ACC112 (cell line): ENCODE data around the gene RNGTT.
"Not testable (repeated sequence)": the region's sequence is repeated elsewhere in the genome, so short reads cannot be mapped to it uniquely, and the experiment has no call there.

ENCODE experiments used
- H2AFZ ChIP-seq: fragments of 200-600 bp; sonication (generic); one replicate; pipeline ENCODE4 v1.6.0; 2017; ENCODE audit warnings: antibody characterized with exemption, low read length; ENCODE audit not compliant: unreplicated experiment
- H3K27ac ChIP-seq: fragments of 200-600 bp; sonication (generic); 2 replicates; pipeline ENCODE4 v1.5.1; 2014; ENCODE audit warnings: low read depth, mild to moderate bottlenecking, antibody characterized with exemption, low read length, moderate library complexity
- H3K27me3 ChIP-seq: fragments of 200-600 bp; sonication (generic); 2 replicates; pipeline ENCODE4 v1.6.1; 2014; ENCODE audit warnings: mild to moderate bottlenecking, antibody characterized with exemption, low read length, moderate library complexity, mixed read lengths; ENCODE audit not compliant: insufficient read depth
- H3K36me3 ChIP-seq: fragments of 200-600 bp; sonication (generic); 2 replicates; pipeline ENCODE4 v1.6.1; 2016; ENCODE audit warnings: mild to moderate bottlenecking, antibody characterized with exemption, low read length, moderate library complexity, mixed read lengths; ENCODE audit not compliant: insufficient read depth
- H3K4me1 ChIP-seq: fragments of 200-600 bp; sonication (generic); one replicate; pipeline ENCODE4 v1.6.1; 2016; ENCODE audit warnings: low read length, mixed read lengths; ENCODE audit not compliant: insufficient read depth, unreplicated experiment, control insufficient read depth
- H3K4me3 ChIP-seq: fragments of 200-600 bp; sonication (generic); 2 replicates; pipeline ENCODE4 v1.5.1; 2014; ENCODE audit warnings: mild to moderate bottlenecking, low read depth, low read length
- H3K79me2 ChIP-seq: fragments of 200-600 bp; sonication (generic); one replicate; pipeline ENCODE4 v1.6.0; 2016; ENCODE audit warnings: low read length; ENCODE audit not compliant: control insufficient read depth, unreplicated experiment, insufficient read depth

The RNGTT gene

DNA sequence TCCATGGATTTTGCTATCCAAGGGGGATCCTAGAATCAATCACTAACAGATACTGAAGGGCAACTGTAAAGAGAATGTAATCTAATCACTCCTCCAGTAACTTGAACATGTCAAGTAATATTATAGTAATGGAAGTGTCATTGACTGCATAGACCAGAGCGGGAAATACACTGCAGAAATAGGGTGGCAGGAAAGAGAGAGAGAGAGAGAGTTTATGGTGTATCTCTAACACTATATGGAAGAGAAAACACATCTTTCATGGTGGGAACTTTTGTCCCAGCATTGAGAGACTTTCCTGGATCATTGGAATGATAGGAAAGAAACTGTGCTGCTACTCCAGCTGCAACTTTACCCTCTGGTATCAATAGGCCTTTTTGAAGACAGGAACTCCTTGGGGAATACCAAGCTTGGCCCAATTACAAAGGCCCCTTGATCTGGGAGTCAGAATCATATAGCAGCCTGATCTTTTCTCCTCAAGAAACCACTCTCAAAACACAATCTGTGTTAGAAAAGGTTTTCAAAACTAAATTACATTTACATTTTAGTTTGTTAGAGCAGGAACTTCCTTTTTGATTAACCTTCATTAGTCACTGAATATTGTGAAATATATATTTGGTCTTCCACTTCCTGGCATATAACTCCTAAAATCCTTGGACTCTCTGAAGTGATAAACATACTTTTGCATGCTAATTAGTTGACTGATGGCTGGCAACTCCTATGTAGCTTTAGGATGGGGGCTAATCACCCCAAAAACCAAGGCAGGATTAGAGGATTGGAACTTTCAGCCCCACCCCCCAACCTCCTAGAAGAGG lies 29.5 kb upstream of the RNGTT start:
- Histone ChIP-seq H3K36me3 (no peaks in the 10 kb centered on the region), H3K27ac (peak overlapping the region; percentile 36; the same call in 1 of the 2 replicates), H3K79me2 (no peaks in the 10 kb centered on the region), H3K27me3 (no peaks in the 10 kb centered on the region), H2AFZ (peak overlapping the region; percentile 65), H3K4me3 (no peak overlapping the region), H3K4me1 (peaks cover 14% of the 10 kb centered on the region)

DNA sequence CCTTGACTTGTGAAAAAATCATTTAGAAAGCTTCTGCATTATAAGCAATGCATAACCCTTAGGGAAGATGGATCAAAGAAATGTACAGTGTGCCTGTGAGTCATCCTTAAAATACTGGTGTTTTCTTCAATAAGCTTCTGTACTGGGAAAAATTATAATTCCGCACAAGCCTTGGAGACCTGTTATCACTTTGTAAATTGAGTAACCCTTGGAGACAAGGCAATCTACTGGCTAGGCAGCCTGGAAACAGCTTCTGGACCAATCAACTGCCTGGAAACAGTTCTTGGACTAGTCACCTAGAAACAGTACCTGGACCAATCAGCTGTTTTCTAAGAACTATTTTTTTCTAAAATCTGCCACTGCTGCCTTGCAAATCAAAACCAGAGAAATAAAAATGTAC lies 25.8 kb upstream of the RNGTT start:
- Histone ChIP-seq H3K4me1 (peaks cover 14% of the 10 kb centered on the region), H3K79me2 (no peaks in the 10 kb centered on the region), H3K27me3 (no peaks in the 10 kb centered on the region), H3K27ac (no peak overlapping the region), H2AFZ (peak overlapping the region; percentile 14), H3K4me3 (no peak overlapping the region), H3K36me3 (no peaks in the 10 kb centered on the region)

DNA sequence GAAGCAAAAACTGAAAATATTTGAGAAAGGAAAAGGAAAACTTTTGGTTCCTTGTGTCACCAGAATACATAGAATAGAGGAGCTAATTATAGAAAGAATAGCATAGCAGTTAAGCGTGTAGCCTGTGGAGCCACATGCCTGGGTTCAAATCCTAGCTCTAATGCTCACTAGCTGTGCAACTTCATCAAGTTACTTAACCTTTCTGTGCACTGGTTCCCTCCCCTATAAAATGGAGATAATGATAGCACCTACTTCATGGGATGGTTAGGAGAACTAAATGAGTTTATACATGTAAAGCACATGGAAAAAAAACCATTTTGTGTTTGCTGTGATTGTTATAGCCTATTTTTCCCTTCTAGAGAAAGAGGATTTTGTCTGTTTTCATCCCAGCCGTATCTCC lies 24.5 kb upstream of the RNGTT start:
- Histone ChIP-seq H3K27me3 (no peaks in the 10 kb centered on the region), H3K79me2 (no peaks in the 10 kb centered on the region), H3K36me3 (no peaks in the 10 kb centered on the region), H2AFZ (no peak overlapping the region), H3K4me1 (peaks cover 10% of the 10 kb centered on the region), H3K4me3 (no peak overlapping the region), H3K27ac (no peak overlapping the region)

DNA sequence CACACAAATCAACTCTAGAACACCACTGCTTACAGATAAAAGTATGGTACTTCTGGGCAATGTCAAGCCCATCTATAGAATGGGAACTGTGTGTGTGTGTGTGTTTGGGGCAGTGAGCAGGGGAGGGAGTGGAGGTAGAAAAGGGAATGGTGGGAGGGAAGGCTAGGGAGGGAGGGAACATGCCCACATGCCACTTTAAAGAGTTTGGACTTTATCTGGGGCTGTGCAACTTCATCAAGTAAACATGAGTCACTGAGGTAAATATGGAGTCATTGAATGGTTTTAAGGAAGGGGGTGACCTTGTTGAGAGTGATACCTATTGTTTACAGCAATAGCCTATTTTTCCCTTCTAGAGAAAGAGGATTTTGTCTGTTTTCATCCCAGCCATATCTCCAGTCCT lies 22.5 kb upstream of the RNGTT start:
- Histone ChIP-seq H3K4me3 (no peak overlapping the region), H3K79me2 (no peaks in the 10 kb centered on the region), H3K27ac (no peak overlapping the region), H3K27me3 (no peaks in the 10 kb centered on the region), H3K36me3 (no peaks in the 10 kb centered on the region), H2AFZ (no peak overlapping the region), H3K4me1 (peaks cover 8% of the 10 kb centered on the region)

DNA sequence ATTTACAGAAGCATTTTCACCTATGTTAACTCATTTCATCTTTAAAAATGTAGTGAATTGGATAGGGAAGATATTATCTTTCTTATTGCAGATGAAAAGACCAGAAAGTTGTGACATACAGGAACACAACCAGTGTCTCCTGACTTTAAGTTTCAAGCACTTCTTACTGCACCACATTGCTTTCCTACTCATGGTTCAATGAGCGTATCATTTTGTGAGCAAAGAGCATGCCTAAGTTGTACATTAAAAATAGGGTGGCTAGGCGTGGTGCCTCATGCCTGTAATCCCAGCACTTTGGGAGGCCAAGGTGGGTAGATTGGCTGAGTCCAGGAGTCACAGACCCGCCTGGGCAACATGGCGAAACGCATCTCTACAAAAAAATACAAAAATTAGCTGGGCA lies 21.2 kb upstream of the RNGTT start:
- Histone ChIP-seq H3K79me2 (no peaks in the 10 kb centered on the region), H3K27ac (no peak overlapping the region), H3K4me1 (peaks cover 7% of the 10 kb centered on the region), H3K4me3 (no peak overlapping the region), H2AFZ (no peak overlapping the region), H3K27me3 (no peaks in the 10 kb centered on the region), H3K36me3 (no peaks in the 10 kb centered on the region)

DNA sequence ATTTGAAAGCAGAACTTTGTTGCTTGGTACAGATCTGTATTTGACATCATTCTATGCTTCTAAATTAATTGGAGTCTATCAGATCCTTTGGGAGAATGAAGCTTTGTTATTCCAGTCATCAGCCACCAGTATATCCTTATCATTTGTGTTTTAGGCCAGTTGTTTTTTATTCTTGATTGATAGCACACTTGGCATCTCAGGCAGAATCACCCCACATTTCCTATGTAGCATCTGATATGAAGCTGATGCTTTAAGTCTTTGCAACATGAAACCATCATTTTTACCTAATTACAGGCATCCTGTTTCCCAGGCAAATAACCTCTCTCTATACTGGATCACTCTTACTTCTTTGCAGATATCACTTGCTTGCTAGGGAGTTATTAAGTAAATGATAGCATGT lies 20.7 kb upstream of the RNGTT start:
- Histone ChIP-seq H3K27ac (no peak overlapping the region), H3K36me3 (no peaks in the 10 kb centered on the region), H3K27me3 (no peaks in the 10 kb centered on the region), H3K4me1 (peaks cover 4% of the 10 kb centered on the region), H3K4me3 (no peak overlapping the region), H3K79me2 (no peaks in the 10 kb centered on the region), H2AFZ (no peak overlapping the region)

DNA sequence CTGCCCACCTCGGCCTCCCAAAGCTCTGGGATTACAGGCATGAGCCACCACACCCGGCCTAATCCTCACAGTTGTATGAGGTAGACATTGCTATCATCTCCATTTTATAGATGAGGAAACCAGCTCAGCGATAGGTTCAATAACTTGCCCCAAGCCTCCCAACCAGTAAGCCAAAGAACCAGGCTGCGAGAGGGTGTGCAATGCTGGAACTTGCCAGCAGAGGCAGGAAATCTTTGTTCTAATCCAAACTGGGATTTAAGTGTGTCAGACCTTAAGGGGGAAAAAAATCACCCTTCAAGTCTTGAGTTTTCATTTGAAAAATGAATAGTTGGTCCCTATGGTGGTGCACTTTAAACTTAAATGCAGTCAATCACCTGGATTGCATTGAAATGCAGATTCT lies 20.1 kb upstream of the RNGTT start:
- Histone ChIP-seq H3K4me1 (peaks cover 4% of the 10 kb centered on the region), H3K27ac (no peak overlapping the region), H2AFZ (no peak overlapping the region), H3K27me3 (no peaks in the 10 kb centered on the region), H3K79me2 (no peaks in the 10 kb centered on the region), H3K36me3 (no peaks in the 10 kb centered on the region), H3K4me3 (no peak overlapping the region)

DNA sequence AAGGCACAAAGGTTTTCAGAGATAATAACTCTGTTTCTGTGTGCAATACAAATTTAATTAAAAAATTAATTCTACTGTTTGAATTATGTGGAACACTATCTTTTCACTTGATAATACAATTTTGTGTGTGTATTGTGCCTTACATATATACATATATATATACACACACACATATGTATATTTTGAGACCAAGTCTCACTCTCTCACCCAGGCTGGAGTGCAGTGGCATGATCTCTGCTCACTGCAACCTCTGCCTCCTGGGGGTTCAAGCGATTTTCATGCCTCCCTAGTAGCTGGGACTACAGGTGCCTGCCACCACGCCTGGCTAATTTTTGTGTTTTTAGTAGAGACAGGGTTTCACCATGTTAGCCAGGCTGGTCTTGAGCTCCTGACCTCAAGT lies 19.7 kb upstream of the RNGTT start:
- not testable (repeated sequence) for H3K4me3 ChIP-seq, H3K36me3 ChIP-seq, H3K79me2 ChIP-seq, H2AFZ ChIP-seq, H3K27ac ChIP-seq, H3K27me3 ChIP-seq, H3K4me1 ChIP-seq

DNA sequence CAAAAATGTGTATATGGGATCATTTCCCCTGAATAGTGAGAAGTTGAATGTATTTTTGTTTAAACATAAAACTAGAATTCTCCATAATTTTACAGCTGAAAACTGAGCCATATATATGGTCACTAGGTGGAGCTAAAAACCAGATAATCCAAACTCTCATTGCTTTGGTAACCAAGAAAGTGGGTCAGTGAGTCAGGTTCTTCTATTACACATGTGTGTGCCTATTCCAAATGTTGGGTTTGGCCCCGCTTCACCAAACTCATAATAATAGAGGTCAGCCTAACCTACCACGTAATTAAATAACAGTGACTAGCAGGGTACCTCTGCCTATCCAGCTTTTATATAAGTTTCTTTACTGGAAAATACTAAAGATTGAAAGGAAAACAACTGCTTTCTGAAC lies 19.3 kb upstream of the RNGTT start:
- no peak overlapping the region for H3K4me3 ChIP-seq

DNA sequence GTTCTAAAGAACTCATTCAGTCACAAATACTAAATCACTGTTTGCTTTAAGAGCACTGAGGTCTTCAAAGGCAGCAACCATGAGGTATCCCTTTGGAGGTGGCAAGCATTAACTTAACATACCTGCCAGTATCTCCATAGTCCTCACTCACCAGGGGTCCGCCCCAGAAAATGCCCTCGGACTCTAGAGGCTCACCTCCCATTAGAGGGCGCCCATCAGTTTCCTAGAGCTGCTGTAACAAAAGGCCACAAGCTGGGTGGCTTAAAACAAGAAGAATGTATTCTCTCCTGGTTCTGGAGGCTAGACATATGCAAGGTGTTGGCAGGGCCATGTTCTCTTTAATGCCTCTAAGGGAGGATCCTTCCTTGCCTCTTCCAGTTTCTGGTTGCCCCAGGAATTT lies 12.0 kb upstream of the RNGTT start:
- Histone ChIP-seq H3K79me2 (no peaks in the 10 kb centered on the region), H2AFZ (no peak overlapping the region), H3K27ac (no peak overlapping the region), H3K36me3 (no peaks in the 10 kb centered on the region), H3K4me1 (no peaks in the 10 kb centered on the region), H3K4me3 (no peak overlapping the region), H3K27me3 (no peaks in the 10 kb centered on the region)

More for the DNA sequence above, 19.3 kb upstream of the RNGTT start:
- Histone ChIP-seq H2AFZ (no peak overlapping the region), H3K79me2 (no peaks in the 10 kb centered on the region), H3K4me1 (peaks cover 4% of the 10 kb centered on the region), H3K36me3 (no peaks in the 10 kb centered on the region), H3K27me3 (no peaks in the 10 kb centered on the region), H3K27ac (no peak overlapping the region)
